MV-4-11 (cell line): ENCODE results near the gene DMD.
A peak's percentile ranks its signal among the peaks of the same experiment; 100 is the strongest.
"Not testable (repeated sequence)": the region's sequence is repeated elsewhere in the genome, so short reads cannot be mapped to it uniquely, and the experiment has no call there.

Experiments used
- DNase-seq: peaks from one replicate; lab custom pipeline; 2025; lab: John Stamatoyannopoulos, UW

The DMD gene

DNA sequence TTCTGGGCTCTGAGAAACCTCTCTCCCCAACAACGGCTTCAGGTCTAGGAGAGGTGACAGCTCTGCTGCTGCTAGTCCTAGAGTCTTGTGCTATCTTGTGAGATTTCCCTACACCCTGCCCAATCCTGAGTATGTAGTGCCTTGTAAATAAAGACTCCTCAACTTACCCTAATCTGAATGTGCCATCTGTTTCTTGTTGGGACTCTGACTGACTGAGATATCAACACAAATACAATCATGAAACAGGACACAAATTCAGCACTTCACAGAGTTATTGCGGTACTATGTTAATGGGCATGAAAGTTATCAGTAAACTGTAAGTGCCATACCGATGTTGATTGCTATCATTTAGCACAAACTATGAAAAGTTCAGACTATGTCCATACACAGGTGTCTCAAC lies 1610.5 kb downstream of the DMD start:
- no peak for DNase-seq

DNA sequence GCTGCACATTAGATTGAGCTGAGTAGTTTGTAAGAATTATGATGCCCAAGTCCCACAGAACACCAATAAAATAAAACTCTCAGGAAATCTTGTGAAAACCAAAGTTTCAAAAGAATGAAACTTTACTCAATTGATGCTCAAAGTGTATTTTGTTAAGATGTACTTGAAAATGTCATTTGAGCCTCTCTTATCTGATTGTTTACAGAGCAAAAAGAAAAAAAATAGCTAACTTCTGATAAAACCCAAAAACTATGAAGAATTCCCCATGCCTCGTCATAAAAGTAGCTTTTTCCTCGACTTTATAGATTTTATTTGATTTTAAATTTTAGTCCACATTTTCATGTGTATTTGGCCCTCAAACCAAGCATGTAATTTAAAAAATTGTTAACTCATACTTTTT lies 1618.0 kb downstream of the DMD start:
- no peak for DNase-seq

DNA sequence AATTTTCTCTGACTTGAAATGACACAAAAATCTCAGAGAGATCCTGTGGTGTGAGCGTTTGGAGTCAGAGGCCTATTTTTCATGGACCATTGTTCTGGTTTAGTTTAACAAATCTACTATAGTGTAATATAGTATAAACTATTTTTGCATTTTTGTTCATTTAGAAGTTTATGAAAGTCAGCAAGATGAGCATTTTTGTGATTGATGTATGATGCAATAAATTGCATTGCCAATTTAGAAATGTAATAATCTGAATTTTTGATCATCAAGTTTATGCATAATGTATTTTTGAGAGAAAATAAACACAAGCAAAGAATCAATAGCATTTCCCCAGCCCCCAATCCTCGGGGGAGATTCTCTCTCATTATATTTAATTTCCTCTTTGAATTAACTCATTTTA lies 1620.0 kb downstream of the DMD start:
- DNase-seq, result no peak

DNA sequence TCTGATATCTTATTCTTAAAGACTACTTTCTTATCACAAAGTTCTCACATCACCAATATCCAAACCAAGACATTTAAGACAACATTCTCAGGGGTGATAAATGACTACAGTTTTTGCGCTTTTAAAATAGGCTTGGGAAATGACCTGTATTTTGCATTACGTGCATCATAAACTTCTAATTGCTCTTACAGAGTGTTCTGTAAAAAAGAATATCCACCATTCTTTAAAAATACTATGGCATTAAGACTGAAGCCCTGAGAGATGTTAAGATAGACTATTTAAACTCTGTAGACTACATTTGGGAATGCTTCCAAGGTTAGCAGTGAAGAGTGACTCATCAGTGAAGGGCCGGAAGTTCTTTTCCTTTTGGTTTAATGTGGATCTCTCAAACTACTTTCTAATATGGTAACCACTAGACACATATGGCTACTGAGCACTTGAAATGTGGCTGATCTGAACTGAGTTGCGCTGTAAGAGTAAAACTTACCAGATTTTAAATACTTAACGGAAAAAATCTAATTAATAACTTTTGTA lies 1620.7 kb downstream of the DMD start:
- no peak for DNase-seq

DNA sequence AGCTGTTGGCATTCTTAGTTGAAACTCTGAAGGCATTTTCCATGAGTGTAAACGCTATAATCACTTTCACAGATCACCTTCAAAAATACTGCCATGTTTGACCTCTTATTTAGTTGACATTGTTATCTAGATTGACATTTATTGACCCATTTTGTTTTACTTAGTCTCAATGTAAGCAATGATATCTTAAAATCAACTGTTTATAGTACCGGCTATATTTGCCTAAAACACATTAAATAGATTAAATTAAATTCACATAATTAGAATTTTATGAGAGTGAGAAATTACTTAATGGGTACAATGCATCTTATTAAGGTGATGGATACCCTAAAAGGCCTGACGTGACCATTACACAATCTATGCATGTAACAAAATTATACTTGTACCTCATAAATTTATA lies 1621.8 kb downstream of the DMD start:
- no peak for DNase-seq

DNA sequence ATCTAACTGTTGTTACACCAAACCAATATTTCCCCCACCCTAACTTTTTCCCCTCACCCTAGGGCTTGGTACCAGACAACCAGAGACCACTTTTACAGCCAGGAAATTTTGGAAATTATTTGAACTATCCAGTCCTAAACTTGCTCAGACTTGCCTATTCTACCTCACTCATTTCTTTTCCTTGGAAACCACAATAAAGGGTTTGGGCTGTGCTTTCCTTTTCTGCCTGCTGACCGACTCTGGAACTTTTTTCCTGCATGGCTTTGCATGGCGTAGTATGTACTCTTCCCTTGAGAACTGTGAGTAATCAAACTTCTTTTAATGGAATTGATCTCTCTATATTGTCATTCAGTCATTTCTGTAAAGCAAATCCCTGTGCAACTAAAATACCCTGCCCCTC lies 1623.0 kb downstream of the DMD start:
- DNase-seq, result no peak

DNA sequence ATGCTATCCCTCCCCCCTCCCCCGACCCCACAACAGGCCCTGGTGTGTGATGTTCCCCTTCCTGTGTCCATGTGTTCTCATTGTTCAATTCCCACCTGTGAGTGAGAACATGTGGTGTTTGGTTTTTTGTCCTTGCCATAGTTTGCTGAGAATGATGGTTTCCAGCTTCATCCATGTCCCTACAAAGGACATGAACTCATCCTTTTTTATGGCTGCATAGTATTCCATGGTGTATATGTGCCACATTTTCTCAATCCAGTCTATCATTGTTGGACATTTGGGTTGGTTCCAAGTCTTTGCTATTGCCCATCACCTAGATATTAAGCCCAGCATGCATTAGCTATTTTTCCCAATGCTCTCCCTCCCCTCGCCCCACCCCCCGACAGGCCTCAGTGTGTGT lies 1627.5 kb downstream of the DMD start:
- not testable (repeated sequence) for DNase-seq

DNA sequence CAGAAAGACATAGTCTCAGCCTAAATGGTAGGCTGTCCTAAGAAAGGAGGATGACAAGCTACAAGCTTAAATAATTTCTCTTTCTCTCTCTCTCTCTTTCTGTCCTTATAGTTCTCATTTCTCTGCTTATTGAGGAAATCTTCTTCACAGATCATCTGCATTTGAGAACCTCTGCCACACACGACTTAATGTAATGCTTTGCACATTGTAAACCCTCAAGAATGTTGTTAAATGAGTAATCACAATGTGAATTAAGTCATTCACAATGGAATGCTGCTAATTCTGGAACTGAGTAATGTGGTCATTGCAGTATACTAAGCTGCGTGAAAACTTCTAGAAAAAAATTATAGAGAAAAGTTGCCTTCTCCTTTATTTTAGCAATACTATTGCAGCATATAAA lies 1630.6 kb downstream of the DMD start:
- DNase-seq, result no peak

DNA sequence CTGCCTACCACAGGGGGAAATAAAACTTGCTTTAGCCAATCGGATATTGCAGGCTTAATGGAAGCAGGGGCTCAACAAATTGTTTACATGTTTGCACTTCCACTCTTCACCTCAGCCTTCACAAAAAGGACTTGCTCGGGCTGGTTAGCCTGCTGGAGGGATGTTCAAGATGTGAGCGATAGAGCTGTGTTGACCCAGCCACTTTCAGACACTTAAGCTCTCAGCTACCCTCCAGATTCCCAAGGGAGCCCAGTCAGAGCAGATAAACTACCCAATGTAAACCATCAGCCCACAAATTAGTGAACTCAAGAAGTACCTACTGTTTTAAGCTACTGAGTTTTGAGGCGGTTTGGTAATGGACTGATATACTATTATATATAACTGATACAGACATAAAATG lies 1631.1 kb downstream of the DMD start:
- DNase-seq, result no peak

DNA sequence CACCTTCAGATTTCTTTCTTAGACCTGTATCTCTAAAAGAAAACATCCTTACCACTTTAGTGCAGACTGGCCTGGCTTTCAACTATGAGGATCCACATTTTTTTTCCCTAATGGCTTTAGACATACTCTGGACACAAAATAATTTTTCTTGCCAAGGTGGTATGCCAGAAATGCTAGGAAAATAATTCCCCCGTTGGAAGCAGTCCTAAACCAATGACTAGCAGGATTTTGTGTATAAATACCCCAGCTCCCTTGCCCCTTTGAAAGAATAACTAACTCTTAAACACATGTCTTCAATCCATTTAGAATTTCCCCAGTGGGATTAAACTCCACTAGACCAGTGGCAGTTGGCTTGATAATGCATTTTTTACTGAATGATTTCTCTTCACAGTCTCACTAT lies 1639.0 kb downstream of the DMD start:
- DNase-seq, result no peak

DNA sequence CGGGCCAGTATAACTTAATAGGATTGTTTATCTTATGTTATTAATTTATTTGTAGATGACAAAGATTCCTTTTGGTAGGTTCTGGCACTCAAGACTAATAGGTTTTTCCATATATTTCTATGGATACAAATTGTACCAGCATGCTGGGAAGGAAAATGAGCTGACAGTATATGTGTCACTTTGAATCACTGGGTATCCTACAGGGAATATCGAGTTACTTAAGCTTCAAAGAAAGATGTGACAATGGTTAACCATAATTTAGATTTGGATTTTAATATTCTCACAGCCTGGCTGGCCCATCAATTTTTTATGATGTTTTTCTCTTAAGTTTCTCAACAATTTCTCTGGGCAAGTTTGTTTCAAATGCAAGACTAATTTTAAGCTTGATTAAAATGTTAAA lies 1640.7 kb downstream of the DMD start:
- no peak for DNase-seq

DNA sequence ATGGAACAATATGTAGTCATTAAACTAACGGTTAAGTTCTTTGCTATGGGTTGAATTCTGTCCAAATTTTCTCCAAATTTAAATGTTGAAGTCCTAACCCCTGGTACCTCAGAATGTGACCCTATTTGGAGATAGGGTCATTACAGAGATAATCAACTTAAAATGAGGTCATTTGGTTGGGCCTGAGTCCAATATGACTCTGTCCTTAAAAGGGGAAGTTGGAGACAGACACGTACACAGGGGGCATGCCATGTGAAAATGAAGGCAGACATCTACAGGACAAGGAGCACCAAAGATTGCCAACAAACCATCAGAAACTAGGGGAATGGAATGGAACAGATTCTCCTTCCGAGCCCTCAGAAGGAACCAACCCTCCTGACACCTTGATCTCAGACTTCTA lies 1647.6 kb downstream of the DMD start:
- DNase-seq, result peak; percentile 34

DNA sequence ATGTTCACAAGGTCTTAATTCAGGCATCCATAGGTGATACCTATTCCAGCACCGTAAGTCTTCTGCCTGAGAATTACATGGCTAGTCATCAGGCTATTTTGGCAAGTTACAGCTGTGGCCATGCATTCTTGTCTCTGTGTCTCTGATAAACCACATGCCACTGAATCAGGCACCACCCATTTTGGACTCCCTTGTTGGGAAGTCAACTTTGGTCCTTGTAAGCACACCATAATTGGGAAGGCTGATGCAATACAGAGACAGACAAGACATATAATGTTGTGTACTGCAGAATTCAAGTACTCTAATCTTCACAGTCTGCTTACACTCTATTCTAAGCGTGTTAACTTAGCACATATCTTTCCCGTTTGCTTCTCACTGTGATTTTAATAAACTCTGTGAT lies 1655.8 kb downstream of the DMD start:
- DNase-seq, result peak; percentile 2

DNA sequence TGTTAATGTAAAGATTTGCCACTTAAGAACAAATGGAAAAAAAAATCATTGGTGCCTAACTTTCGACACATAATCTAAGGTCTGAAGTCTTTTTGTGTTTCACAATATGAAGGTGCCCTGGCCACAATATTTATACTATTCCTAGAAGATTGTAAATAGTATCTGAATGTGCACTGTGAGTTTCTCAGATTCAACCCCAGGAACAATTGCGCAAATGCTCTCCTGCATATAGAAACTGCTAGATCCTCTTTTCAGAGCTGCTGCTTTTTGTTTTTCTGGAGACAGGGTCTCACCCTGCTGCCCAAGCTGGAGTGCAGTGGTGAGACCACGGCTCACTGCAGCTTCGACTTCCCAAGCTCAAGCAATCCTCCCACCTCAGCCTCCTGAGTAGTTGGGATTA lies 1659.4 kb downstream of the DMD start:
- peak; percentile 82 for DNase-seq

DNA sequence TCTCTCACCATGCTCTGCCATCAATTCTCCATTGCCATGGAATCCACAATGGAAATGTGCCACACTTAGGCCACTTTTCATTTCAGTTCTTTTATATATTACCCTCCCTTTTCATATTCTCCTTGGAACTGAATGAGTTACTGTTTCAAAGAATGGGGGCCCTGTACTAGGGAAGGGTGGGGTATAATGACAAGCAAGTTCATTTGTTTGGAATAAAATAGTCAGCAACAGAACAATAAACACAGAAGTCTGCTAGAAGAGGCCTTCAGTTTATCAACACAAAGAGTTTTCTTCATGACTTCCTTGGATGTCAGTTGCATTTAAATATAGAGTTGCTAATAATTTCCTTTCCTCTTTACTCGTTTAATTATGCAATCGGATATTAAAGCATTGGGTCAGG lies 1661.2 kb downstream of the DMD start:
- no peak for DNase-seq

DNA sequence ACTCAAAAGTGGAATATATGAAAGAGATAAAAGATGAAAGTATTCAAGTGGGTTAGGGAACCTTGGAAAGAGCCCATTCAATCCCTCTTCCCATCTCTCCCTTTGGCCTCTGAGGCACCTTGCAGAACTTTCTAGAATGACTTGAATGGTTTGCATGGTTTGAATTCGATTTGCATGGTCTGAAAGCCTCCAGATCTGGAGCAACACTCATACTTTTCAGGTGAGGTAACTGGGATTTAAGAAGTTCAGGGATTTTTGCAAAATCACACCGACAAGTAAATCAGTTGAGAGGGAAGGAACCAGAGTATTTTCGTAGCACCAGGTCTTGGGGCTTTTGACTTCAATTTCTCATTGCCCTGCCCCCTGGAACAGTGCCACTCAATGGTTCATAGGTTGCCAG lies 1663.5 kb downstream of the DMD start:
- no peak for DNase-seq

DNA sequence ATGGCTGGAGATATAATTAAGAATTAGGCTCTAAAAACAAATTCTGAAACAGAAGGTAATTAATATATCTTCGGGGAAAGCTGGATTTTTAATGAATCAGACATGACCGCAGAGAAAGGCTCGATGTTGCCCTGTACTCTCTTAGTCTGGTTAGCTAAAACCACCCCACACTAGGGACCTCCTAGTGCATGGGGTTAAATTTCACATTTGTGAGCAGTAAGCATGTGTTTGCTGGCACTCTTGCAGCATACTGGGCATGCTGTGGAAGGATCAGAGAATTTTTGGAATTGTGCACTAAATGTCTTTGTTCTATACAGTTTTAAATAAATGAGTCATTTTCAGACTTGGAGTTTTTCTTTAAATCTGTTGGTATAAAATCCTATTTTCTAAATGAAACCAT lies 1663.9 kb downstream of the DMD start:
- no peak for DNase-seq

DNA sequence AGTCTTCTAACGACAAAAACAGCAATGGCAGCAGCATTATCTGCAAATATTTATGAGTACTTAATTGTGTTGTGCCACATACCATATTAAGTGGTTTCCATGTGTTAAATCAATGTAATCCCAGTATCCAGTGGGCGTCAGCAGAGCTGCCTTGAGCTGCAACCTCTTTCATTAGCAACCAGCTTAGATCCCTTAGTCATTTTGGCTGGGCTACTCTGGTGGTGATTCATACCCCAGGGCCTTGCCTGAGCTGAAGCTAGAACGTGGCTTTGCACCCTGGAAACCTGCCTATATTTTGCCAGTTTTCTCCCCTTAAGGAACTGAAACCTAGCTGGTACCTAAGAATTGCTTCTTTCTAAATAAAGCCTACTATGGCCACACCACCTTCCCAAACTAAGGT lies 1665.2 kb downstream of the DMD start:
- DNase-seq, result peak; percentile 70

DNA sequence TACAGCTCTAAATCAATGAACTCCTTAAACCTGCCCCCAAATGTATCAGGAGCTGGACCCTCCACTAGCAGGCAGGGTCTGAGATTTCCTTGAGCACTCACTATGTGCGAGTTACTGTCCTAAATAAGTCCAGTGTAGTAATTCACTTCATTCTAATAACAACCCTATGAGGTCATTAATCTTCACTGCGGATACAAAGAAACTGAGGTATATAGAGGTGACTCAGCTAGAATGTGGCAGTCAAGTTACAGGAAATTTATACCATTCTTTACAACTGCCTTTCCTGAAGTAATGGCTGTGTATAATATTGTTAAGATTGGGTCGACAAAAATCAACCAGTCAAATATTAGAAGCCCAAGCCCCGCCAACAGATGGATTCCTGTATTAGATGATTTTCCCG lies 1665.6 kb downstream of the DMD start:
- no peak for DNase-seq

DNA sequence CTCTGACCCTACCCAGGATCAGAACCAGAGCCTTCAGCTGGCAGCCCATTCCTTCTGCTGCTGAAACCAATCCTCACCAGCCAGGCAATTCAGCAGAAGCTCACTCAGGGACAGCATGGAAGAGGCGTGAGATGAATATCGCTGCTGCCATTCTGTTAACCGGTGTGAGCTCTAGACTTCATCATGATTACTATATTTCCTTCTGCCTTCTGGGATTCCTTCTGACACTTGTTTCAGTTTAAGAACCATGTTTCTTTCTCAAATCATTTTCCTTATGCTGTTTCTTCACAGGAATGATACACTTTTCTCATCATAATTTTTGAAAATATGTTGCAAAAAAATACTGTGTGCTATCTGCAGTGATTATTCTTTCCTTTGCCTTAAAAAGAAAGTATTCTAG lies 1666.2 kb downstream of the DMD start:
- DNase-seq, result no peak

DNA sequence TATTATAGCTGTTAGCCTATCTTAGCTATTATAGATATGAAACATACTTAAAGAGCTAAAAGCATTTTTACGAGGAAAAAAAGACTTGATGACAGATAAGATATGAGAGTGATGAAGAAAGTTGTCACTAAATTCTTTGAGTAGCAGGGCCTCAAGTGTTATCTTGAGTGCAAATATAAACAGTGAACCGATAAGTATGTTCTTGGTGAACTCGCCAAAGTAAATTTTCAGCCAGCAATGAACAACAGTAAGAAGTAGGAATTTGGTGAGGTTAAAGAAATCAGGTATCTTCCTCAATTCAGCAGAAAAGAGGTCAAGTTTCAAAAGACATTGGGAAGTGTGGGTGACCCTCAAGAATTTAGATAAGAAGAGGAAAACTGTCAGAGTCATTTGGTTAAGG lies 1667.7 kb downstream of the DMD start:
- DNase-seq, result no peak

DNA sequence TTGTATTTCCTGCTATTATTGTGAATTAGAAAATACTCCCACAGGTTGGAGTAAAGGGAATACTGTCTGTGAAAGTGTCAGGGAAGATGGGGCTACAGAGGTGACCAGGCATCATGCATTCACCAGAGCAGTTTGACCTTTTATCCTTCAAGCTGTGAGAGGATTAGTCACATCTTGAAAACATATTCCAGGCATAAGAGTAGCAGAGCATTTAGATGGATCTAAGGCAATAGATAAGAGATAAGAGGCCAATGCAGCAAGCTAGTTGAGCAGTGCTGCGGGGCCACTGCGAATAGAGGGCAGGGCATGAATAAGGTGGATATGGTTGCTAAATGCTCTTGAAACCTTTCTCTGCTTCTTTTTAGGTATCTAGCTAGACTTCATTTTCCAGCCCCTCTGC lies 1668.8 kb downstream of the DMD start:
- no peak for DNase-seq

DNA sequence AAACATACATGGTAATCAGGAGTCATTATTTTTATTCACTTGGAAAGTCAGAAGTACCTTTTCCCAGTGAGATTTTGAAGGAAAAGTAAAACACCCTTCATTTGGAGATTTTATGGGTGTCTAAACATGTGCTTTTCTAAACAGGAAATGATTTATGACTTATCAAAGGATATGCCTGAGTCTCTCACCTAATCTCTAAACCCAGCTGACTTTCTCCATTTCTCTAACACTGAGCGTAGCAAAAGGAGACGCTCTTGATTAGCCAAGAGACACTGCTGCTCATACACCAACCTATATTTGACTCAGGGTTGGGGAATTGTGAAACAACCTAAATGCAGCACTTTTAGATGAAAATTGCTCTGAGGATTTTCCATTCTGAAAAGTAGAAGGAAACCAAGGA lies 1671.0 kb downstream of the DMD start:
- DNase-seq, result peak; percentile 48

DNA sequence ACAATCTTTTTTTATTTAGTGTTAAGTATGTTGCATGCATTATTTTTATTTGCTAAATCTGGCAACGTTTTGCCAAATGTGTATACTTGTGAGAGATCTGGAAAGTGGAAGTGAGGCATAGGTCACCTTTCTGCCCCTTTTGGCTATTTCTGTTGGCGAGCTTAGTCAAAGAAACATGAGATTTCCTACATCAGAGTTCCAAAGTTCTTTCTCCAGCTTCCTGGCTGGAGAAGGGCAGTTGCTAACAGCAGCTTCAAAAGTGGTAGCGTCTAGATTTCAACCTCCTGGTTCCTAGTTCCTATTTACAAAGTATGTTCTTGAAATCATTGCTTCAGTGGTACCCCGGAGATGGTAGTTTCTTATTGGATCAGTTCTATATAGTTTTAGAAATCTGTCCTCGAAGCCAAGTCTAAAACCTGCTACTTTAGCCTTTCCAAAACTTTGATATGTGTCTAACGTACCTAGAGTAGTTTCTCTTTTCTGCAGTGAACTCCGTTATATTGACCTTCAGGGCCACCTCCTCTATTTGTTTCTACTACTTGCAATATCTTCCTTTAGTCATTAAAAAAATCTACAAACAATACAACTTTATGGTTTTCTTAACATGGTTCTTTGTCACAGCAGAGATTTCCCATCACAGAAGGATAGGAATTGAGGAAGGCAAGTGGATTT lies 1683.8 kb downstream of the DMD start:
- no peak for DNase-seq
